Activated CD4-positive, alpha-beta T cell treated with anti-CD3 and anti-CD28 coated beads for 36 hours (primary cell): ENCODE results near the gene CASQ2. TPM values are rescaled to one million over a fixed set of nuclear protein-coding genes. Genes with fewer than 3 reads are reported as not detected.
"Not testable (repeated sequence)": the region's sequence is repeated elsewhere in the genome, so short reads cannot be mapped to it uniquely, and the experiment has no call there.

ENCODE experiments used
- ATAC-seq: fragments of 200-7000 bp; cut with Tn5 transposase; one replicate; pipeline ENCODE4 v1.10.0; 2021; ENCODE audit warnings: mild to moderate bottlenecking, moderate library complexity
- CTCF ChIA-PET: fragments of 350-600 bp; sonication (Branson Sonifier 250); formaldehyde crosslinking; loops from one replicate; lab custom pipeline; 2021; ENCODE audit warnings: antibody characterized with exemption; lab: Charles Lee
- POLR2A ChIA-PET: fragments of 350-600 bp; sonication (Branson Sonifier 250); formaldehyde crosslinking; loops from one replicate; lab custom pipeline; 2021; ENCODE audit warnings: antibody characterized with exemption, inconsistent platforms; lab: Charles Lee
- DNase-seq: peaks from one replicate; pipeline ENCODE4 v3.0.0-alpha.2; 2020
- H3K27ac Mint-ChIP-seq: one replicate; pipeline ENCODE4 v1.8.0; 2021; ENCODE audit warnings: mixed read lengths
- H3K27me3 Mint-ChIP-seq: one replicate; pipeline ENCODE4 v1.8.0; 2021; ENCODE audit warnings: mixed read lengths
- H3K36me3 Mint-ChIP-seq: one replicate; pipeline ENCODE4 v1.8.0; 2021; ENCODE audit warnings: low read depth, mixed read lengths
- H3K4me1 Mint-ChIP-seq: one replicate; pipeline ENCODE4 v1.8.0; 2021; ENCODE audit warnings: mixed read lengths
- H3K4me3 Mint-ChIP-seq: one replicate; pipeline ENCODE4 v1.8.0; 2021; ENCODE audit warnings: mild to moderate bottlenecking, moderate library complexity, mixed read lengths
- H3K9me3 Mint-ChIP-seq: one replicate; pipeline ENCODE4 v1.8.0; 2021; ENCODE audit warnings: low read depth, mixed read lengths
- intact Hi-C, 2 experiments: fragments of 100-400 bp; cut with DNase I in 1 of 2; cut with micrococcal nuclease in 1 of 2; formaldehyde crosslinking; loops; one replicate each; pipeline versions ENCODE4 v1.14.2 to v1.15.1; 2022 to 2024; cut with DNase I, micrococcal nuclease
- total RNA-seq, 2 experiments: library from RNA; stranded (reverse); gene quantifications; one replicate each; pipeline ENCODE4 v1.2.3, GENCODE V29; 2021

Gene CASQ2
- total RNA-seq, 2 experiments from 2014 or later, result not detected

DNA sequence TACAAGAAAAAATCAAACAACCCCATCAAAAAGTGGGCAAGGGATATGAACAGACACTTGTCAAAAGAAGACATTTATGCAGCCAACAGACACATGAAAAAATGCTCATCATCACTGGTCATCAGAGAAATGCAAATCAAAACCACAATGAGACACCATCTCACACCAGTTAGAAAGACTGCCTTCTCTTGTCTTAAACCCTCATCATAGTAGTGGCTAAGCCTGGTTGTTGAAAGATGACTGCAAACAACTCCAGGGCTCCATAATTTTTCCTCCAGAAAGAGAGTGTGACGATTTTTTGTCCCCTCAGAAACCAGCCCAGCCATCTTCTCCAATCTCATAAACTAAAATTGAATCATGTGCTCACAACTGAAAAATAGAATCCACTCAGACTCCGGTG is 12.1 kb upstream of the CASQ2 start:
- H3K4me3 Mint-ChIP-seq, intact Hi-C loops, H3K9me3 Mint-ChIP-seq, CTCF ChIA-PET, ATAC-seq, H3K27ac Mint-ChIP-seq, POLR2A ChIA-PET, H3K36me3 Mint-ChIP-seq, H3K4me1 Mint-ChIP-seq, DNase-seq: not testable (repeated sequence)
- H3K27me3 Mint-ChIP-seq, result peaks cover 29% of the 10 kb centered on the region

DNA sequence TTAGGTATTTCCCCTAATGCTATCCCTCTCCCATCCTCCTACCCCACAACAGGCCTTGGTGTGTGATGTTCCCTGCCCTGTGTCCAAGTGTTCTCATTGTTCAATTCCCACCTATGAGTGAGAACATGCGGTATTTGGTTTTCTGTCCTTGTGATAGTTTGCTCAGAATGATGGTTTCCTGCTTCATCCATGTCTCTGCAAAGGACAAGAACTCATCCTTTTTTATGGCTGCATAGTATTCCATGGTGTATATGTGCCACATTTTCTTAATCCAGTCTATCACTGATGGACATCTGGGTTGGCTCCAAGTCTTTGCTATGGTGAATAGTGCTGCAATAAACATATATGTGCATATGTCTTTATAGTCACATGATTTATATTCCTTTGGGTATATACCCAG is 10.6 kb upstream of the CASQ2 start:
- ATAC-seq, H3K36me3 Mint-ChIP-seq, DNase-seq, POLR2A ChIA-PET, H3K4me1 Mint-ChIP-seq, H3K27ac Mint-ChIP-seq, H3K4me3 Mint-ChIP-seq, intact Hi-C loops, CTCF ChIA-PET, H3K9me3 Mint-ChIP-seq: not testable (repeated sequence)
- H3K27me3 Mint-ChIP-seq, result peaks cover 29% of the 10 kb centered on the region

DNA sequence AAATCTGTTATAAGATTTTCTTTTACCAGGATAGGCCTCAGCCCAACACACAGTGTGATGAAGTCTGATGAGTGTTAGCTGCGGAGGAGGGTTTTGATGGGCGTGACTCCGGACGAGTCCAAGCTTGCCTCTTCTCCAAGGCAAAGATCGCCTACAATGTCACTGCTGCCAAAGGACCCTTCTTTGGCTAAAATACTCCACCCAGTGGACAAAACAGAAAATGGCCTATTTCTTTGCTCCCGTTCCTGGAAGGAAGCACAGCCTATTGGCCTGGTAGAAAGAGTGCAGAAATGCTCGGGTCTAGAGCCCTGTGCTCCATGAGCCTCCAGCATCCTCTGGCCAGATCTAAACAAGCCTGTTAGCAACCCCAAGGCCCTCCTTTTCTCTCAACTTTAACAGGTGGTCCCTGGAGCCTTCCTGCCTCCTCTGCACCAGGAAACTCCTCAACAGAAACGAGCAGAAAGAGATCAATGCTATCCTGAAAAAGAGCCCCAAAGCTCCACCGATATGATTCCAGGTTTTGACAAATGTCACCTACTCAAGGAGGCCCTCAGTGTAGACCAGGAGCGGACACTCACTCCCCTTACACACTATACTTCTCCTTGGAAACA is 3.4 kb upstream of the CASQ2 start:
- DNase-seq, result peak; percentile 19
- CTCF ChIA-PET, result interaction anchor here (0.7 to 1.5 kb wide), 10 partner anchors 9 to 298 kb away, joined by 3 to 8 read pairs (median 4); no protein-coding TSS in a partner anchor
- no peak overlapping the region for H3K27ac Mint-ChIP-seq
- peak; percentile 53 for ATAC-seq
- H3K36me3 Mint-ChIP-seq, result no peaks in the 10 kb centered on the region
- no peak overlapping the region for H3K4me3 Mint-ChIP-seq
- H3K27me3 Mint-ChIP-seq, result peaks cover 5% of the 10 kb centered on the region
- intact Hi-C loops, result loop anchor here (1.0 to 5.0 kb wide), 3 partner anchors 55 to 164 kb away; no protein-coding TSS in a partner anchor
- POLR2A ChIA-PET, result no interaction called here
- H3K9me3 Mint-ChIP-seq, result no peaks in the 10 kb centered on the region
- no peaks in the 10 kb centered on the region for H3K4me1 Mint-ChIP-seq

DNA sequence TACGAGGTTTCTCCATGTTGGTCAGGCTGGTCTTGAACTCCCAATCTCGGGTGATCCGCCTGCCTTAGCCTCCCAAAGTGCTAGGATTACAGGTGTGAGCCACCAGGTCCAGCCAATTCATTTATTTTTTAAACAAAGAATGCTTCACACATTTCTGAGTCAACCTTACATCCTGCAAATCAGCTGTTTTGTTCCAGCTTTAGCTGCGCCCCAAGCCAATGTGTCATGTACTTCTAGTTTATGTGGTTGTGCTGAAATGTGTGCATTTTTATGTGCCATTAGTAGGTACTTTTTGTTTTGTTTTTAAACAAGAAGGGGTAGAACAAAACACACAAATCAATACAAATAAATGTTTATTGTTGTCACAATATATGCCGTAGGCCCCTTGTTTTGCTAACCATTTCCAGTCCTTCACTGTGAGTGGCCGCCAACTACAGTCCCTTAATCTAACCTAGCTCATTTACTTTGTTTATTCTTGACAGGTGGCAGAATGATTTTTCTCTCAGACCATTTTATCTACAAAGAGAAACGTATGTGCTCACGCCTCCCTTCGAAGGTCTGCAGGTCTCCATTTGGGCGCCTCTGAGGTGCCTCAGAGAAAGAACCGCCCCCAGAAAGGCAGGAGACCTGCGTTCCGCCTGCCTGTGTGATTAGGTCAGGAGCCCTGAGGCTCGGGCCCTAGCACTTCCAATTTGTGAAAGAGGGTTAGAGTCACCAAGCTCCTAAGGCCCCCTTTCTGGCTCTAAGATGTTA is 2.8 kb upstream of the CASQ2 start:
- Mint-ChIP-seq H3K9me3 (no peaks in the 10 kb centered on the region), H3K4me3 (no peak overlapping the region), H3K36me3 (no peaks in the 10 kb centered on the region), H3K27ac (no peak overlapping the region), H3K4me1 (no peaks in the 10 kb centered on the region), H3K27me3 (peaks cover 5% of the 10 kb centered on the region)
- CTCF ChIA-PET, result interaction anchor here (0.7 to 1.5 kb wide), 11 partner anchors 9 to 298 kb away, joined by 3 to 8 read pairs (median 3); no protein-coding TSS in a partner anchor
- DNase-seq, result no peak
- ATAC-seq, result no peak
- intact Hi-C loops, result loop anchor here (2.0 to 5.0 kb wide), 2 partner anchors 54 to 162 kb away; no protein-coding TSS in a partner anchor
- POLR2A ChIA-PET, result no interaction called here

DNA sequence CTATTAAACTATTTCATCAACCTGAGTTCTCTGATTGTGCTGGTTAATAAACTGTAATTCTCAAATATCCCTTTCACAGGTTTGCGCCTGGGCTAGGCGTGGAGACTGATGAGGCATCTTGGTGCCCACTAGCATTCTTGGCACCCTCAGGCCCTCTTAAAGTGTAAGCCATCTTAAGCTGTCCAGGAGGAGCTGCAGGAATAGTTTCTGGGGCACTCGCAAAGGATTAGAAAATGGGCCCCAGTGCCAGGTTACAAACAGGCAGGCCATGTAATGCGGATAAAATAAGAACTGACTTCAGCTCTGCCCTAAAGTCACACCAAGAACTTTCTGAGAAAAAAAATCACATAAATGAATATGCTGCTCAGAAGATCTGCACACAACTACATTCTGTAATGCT is 1.1 kb downstream of the CASQ2 start:
- intact Hi-C loops, result no loop called here
- DNase-seq, result no peak
- H3K4me1 Mint-ChIP-seq, result no peaks in the 10 kb centered on the region
- H3K36me3 Mint-ChIP-seq, result no peaks in the 10 kb centered on the region
- ChIA-PET CTCF (interaction anchor here (1.3 kb wide), 1 partner anchor 61 kb away, joined by 3 read pairs; no protein-coding TSS in a partner anchor), POLR2A (no interaction called here)
- H3K9me3 Mint-ChIP-seq, result no peaks in the 10 kb centered on the region
- H3K4me3 Mint-ChIP-seq, result no peak overlapping the region
- H3K27ac Mint-ChIP-seq, result no peak overlapping the region
- peaks cover 4% of the 10 kb centered on the region for H3K27me3 Mint-ChIP-seq
- ATAC-seq, result no peak

DNA sequence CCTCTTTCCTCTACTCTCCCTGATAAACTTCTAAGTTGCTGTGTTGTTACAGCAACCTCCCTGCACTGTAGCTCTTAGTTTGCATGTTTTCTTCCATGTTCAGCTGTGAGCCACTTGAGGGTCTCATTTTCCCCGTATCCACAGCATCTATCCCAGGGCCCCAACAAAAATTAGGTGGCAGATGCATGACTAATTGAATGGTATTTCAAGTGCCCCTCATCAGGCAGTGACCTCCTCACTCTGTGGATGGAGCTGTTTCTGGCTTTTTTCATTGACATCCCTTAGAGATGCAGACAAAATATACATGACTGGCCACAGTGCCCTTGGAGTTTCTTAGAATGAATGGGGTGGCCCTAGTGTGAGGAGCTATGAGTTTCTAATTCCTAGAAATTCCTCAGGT is 3.4 kb downstream of the CASQ2 start:
- ATAC-seq (no peak), DNase-seq (no peak)
- Mint-ChIP-seq H3K9me3 (no peaks in the 10 kb centered on the region), H3K36me3 (no peaks in the 10 kb centered on the region), H3K4me3 (no peak overlapping the region), H3K27me3 (peaks cover 2% of the 10 kb centered on the region), H3K27ac (no peak overlapping the region), H3K4me1 (no peaks in the 10 kb centered on the region)
- ChIA-PET CTCF (interaction anchor here (1.0 kb wide), 1 partner anchor 57 kb away, joined by 4 read pairs; no protein-coding TSS in a partner anchor), POLR2A (no interaction called here)
- intact Hi-C loops, result no loop called here

DNA sequence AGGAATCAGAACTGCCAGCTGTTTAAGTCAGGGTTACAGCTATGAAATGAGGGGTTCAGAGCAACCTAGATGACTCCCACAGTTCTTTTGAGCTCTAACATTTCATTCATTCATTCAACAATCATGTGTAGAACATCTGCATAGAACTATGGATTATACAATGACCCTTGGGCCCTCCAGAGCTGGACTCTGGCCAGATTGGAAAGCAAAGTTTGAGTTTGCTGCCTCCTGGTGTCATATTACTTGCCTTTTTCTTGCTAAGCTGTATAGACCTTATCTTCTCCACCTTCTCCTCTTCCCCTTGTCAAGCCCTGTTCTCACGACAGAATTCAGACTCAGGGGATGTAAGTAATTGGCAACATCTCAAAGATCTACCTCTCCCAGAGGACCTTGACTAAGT is 4.0 kb downstream of the CASQ2 start:
- H3K36me3 Mint-ChIP-seq, result no peaks in the 10 kb centered on the region
- DNase-seq (no peak), ATAC-seq (no peak)
- H3K27me3 Mint-ChIP-seq, result peaks cover 2% of the 10 kb centered on the region
- H3K4me1 Mint-ChIP-seq, result no peaks in the 10 kb centered on the region
- intact Hi-C loops, result no loop called here
- peaks cover 2% of the 10 kb centered on the region for H3K9me3 Mint-ChIP-seq
- H3K27ac Mint-ChIP-seq, result no peak overlapping the region
- ChIA-PET CTCF (interaction anchor here (0.5 to 1.0 kb wide), 2 partner anchors 56 to 157 kb away, joined by 3 to 4 read pairs; no protein-coding TSS in a partner anchor), POLR2A (no interaction called here)
- H3K4me3 Mint-ChIP-seq, result no peak overlapping the region

DNA sequence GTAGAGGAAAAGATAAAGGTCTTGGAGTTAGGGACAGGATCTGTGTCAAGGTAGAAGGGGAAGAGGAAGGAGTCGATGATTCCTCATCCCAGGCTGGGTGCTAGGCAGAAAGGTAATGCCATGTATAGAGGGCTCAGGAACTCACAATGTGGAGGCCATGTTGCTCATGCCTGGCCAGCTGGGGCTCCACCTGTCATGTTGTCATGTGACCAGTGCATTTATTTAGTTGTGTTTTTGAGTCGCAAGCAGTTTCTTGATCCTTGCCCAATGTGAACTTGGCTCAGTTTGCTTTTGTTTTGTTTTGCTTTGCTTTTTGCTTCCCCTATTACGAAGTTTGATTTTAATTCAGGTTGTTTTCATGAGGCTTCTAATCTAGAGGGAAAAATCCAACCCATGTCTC is 5.7 kb downstream of the CASQ2 start:
- Mint-ChIP-seq H3K4me1 (no peaks in the 10 kb centered on the region), H3K27ac (no peak overlapping the region), H3K4me3 (no peak overlapping the region), H3K27me3 (peaks cover 2% of the 10 kb centered on the region), H3K9me3 (peaks cover 2% of the 10 kb centered on the region), H3K36me3 (no peaks in the 10 kb centered on the region)
- DNase-seq (no peak), ATAC-seq (no peak)
- POLR2A ChIA-PET, result interaction anchor here (0.6 kb wide), 1 partner anchor 11 kb away, joined by 3 read pairs; no protein-coding TSS in a partner anchor
- CTCF ChIA-PET, result interaction anchor here (1.5 kb wide), 1 partner anchor 9 kb away, joined by 4 read pairs; no protein-coding TSS in a partner anchor
- intact Hi-C loops, result no loop called here

DNA sequence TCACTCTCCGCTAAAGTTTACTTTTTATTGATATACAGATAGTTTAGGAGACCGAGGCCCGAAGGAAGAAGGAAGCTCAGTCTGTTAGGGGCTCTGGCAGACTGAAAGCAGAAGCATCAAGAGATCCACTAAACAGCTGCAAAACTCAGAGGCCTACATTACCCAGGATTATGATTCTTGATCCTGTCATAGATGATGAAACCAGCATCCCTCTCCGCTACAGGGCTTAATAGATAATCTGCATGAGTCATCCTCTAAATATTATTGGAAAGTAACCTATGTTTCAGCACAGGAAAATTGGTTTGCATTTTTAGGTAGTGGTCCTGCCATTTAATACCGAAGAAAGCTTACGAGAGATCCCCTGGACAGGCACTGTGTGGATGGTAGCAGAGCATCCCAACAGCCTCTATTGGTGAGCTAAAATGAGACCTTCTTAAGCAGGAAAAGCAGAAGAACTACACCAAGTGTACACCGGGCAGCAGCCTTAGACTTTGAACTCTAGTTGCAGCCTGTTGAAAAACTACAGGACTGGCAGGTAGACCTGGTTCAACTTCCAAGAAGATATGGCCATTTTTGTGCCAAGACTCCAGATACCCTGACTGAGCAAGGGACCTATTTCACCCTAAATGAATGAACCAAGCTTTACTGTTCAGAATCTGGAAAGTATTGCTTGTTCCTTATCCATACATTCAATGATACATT is 6.8 kb downstream of the CASQ2 start:
- ATAC-seq, result no peak
- peaks cover 2% of the 10 kb centered on the region for H3K27me3 Mint-ChIP-seq
- ChIA-PET CTCF (interaction anchor here (0.6 to 1.5 kb wide), 2 partner anchors 10 kb away, joined by 4 read pairs; no protein-coding TSS in a partner anchor), POLR2A (no interaction called here)
- intact Hi-C loops, result no loop called here
- H3K4me3 Mint-ChIP-seq, result no peak overlapping the region
- H3K36me3 Mint-ChIP-seq, result no peaks in the 10 kb centered on the region
- no peaks in the 10 kb centered on the region for H3K4me1 Mint-ChIP-seq
- H3K27ac Mint-ChIP-seq, result no peak overlapping the region
- DNase-seq, result no peak
- peaks cover 2% of the 10 kb centered on the region for H3K9me3 Mint-ChIP-seq

DNA sequence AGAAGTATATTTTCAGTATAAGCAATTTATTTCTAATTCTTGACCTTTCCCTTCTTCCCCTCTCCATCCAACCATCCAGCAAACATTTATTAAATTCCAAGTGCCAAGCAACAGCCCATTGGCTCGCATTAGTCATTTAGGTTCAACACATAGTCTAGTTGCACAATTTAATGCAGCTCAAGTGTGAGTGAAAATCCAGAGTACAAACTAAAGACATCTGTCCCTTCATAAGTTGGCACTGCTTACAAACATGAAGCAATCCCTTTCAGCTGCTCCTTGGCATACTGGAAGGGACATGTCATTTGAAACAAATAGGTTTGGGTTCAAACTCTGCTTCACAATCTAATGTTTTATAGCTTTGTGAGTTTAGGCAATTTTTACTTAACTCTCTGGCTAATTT is 10.7 kb downstream of the CASQ2 start:
- ChIA-PET CTCF (no interaction called here), POLR2A (no interaction called here)
- ATAC-seq (no peak), DNase-seq (no peak)
- intact Hi-C loops, result no loop called here
- H3K27me3 Mint-ChIP-seq, result peaks cover under 1% of the 10 kb centered on the region
- H3K36me3 Mint-ChIP-seq, result no peaks in the 10 kb centered on the region
- peaks cover 2% of the 10 kb centered on the region for H3K9me3 Mint-ChIP-seq
- H3K4me3 Mint-ChIP-seq, result no peak overlapping the region
- no peaks in the 10 kb centered on the region for H3K4me1 Mint-ChIP-seq
- no peak overlapping the region for H3K27ac Mint-ChIP-seq

DNA sequence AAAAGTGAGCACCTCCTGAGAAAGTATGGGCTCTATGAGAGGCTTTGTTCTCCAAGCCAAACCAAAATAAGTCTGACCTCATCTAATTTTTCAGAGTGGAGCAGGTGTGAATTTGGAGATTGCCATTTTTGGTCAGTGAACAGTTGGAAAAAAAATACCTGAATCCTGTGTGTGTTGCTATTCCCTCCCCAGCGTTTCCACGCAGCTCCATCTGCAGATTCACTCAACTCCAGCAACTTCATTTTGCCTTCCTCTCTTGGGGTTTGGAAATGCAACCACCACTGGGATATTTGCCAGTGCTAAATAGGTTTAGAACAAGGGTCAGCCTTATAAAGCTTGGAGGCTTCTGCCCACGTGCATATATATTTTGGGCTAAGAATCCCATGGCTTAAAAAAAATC is 11.2 kb downstream of the CASQ2 start:
- Mint-ChIP-seq H3K4me3 (no peak overlapping the region), H3K9me3 (peaks cover 2% of the 10 kb centered on the region), H3K36me3 (no peaks in the 10 kb centered on the region), H3K27me3 (peaks cover 4% of the 10 kb centered on the region), H3K27ac (no peak overlapping the region), H3K4me1 (no peaks in the 10 kb centered on the region)
- ChIA-PET POLR2A (no interaction called here), CTCF (no interaction called here)
- intact Hi-C loops, result no loop called here
- no peak for DNase-seq
- no peak for ATAC-seq
